Neural cell (in vitro differentiated cells): ENCODE results near the gene FMNL1. TPM values are rescaled to one million over a fixed set of nuclear protein-coding genes. Genes with fewer than 3 reads are reported as not detected.

Experiments
- H2AFZ ChIP-seq: fragments of 200-600, 300-800 bp; sonication (generic), shearing (Covaris generic); 2 replicates; pipeline ENCODE4 v1.6.0; 2014; ENCODE audit warnings: low read depth, mild to moderate bottlenecking, antibody characterized with exemption, low read length, moderate library complexity
- H3F3A ChIP-seq: fragments of 200-600 bp; shearing (Covaris generic); 2 replicates; pipeline ENCODE4 v1.6.1; 2016; ENCODE audit warnings: mild to moderate bottlenecking, moderate library complexity, mixed read lengths, antibody characterized with exemption, low read length; ENCODE audit not compliant: insufficient read depth, poor library complexity, severe bottlenecking
- H3K27ac ChIP-seq: fragments of 200-600, 300-800 bp; sonication (generic), shearing (Covaris generic); 2 replicates; pipeline ENCODE4 v1.5.1; 2014; ENCODE audit warnings: mild to moderate bottlenecking, low read length, moderate library complexity
- H3K27me3 ChIP-seq: fragments of 300-800, 200-600 bp; sonication (generic), shearing (Covaris generic); 2 replicates; pipeline ENCODE4 v1.6.0; 2014; ENCODE audit warnings: mild to moderate bottlenecking, low read depth, low read length, moderate library complexity; ENCODE audit not compliant: insufficient read depth
- H3K36me3 ChIP-seq: fragments of 300-800, 200-600 bp; sonication (generic), shearing (Covaris generic); 2 replicates; pipeline ENCODE4 v1.5.1; 2014; ENCODE audit warnings: mild to moderate bottlenecking, antibody characterized with exemption, low read length, moderate library complexity; ENCODE audit not compliant: insufficient read depth
- H3K4me2 ChIP-seq: fragments of 300-800, 200-600 bp; sonication (generic), shearing (Covaris generic); 2 replicates; pipeline ENCODE4 v1.6.0; 2014; ENCODE audit warnings: mild to moderate bottlenecking, low read length
- H3K4me3 ChIP-seq: fragments of 300-800, 200-600 bp; sonication (generic), shearing (Covaris generic); 2 replicates; pipeline ENCODE4 v1.5.1; 2014; ENCODE audit warnings: mild to moderate bottlenecking, low read length, moderate library complexity
- H3K79me2 ChIP-seq: fragments of 200-600 bp; shearing (Covaris generic); replicated peaks from 2 replicates; pipeline ENCODE4 v1.6.0; 2014; ENCODE audit warnings: mild to moderate bottlenecking, low read length, moderate library complexity; ENCODE audit not compliant: insufficient read depth
- H3K9ac ChIP-seq: fragments of 300-800, 200-600 bp; sonication (generic), shearing (Covaris generic); 2 replicates; pipeline ENCODE4 v1.6.1; 2016; ENCODE audit warnings: mild to moderate bottlenecking, low read length, mixed read lengths
- H3K9me2 ChIP-seq: fragments of 200-600 bp; shearing (Covaris generic); 2 replicates; pipeline ENCODE4 v1.6.1; 2016; ENCODE audit warnings: mild to moderate bottlenecking, low read length, mixed read lengths; ENCODE audit not compliant: insufficient read depth
- H3K9me3 ChIP-seq: fragments of 200-600, 300-800 bp; sonication (generic), shearing (Covaris generic); 2 replicates; pipeline ENCODE4 v1.6.1; 2016; ENCODE audit warnings: mild to moderate bottlenecking, mixed run types, low read length, moderate library complexity, mixed read lengths
- H4K20me1 ChIP-seq: fragments of 200-600 bp; shearing (Covaris generic); 2 replicates; pipeline ENCODE4 v1.6.1; 2016; ENCODE audit warnings: mild to moderate bottlenecking, mixed run types; ENCODE audit not compliant: insufficient read depth
- CTCF ChIP-seq: fragments of 450-650 bp; IDR thresholded peaks from 2 replicates; pipeline ENCODE4 v1.5.1; 2014; ENCODE audit warnings: antibody characterized with exemption, mild to moderate bottlenecking, moderate library complexity; ENCODE audit not compliant: poor library complexity, severe bottlenecking
- EP300 ChIP-seq: fragments of 450-650 bp; conservative IDR thresholded peaks from 2 replicates; pipeline ENCODE4 v1.6.1; 2014; ENCODE audit warnings: antibody characterized with exemption, mild to moderate bottlenecking, moderate library complexity; ENCODE audit not compliant: poor library complexity, severe bottlenecking
- EZH2 ChIP-seq: fragments of 200-600, 300-800 bp; shearing (Covaris generic), sonication (generic); IDR thresholded peaks from 2 replicates; pipeline ENCODE4 v1.6.1; 2014; ENCODE audit warnings: antibody characterized with exemption, low read length, borderline replicate concordance, mild to moderate bottlenecking; ENCODE audit not compliant: insufficient read depth, poor library complexity, severe bottlenecking
- MXI1 ChIP-seq: fragments of 450-650 bp; conservative IDR thresholded peaks from 2 replicates; pipeline ENCODE4 v1.6.1; 2014; ENCODE audit warnings: antibody characterized with exemption, mild to moderate bottlenecking; ENCODE audit not compliant: poor library complexity, severe bottlenecking
- POLR2AphosphoS5 ChIP-seq: IDR thresholded peaks from 2 replicates; pipeline ENCODE4 v1.6.1; 2012
- RAD21 ChIP-seq: fragments of 450-650 bp; conservative IDR thresholded peaks from 2 replicates; pipeline ENCODE4 v1.6.1; 2014; ENCODE audit warnings: antibody characterized with exemption, mild to moderate bottlenecking, moderate library complexity
- SMC3 ChIP-seq: fragments of 450-650 bp; conservative IDR thresholded peaks from 2 replicates; pipeline ENCODE4 v1.6.1; 2014; ENCODE audit warnings: antibody characterized with exemption, mild to moderate bottlenecking, moderate library complexity; ENCODE audit not compliant: poor library complexity
- TAF1 ChIP-seq: IDR thresholded peaks from 2 replicates; pipeline ENCODE4 v1.6.1; 2012; ENCODE audit warnings: low read depth
- polyA plus RNA-seq: library from polyadenylated mRNA; depleted of rRNA; stranded (reverse); fragments of >200 nt; gene quantifications from 2 replicates; pipeline ENCODE4 v1.2.3, GENCODE V29; 2014
- TF ChIP-seq, protein P1 (sequence below): IDR thresholded peaks from 2 replicates; pipeline ENCODE4 v1.6.1; 2012; ENCODE audit warnings: borderline replicate concordance

FMNL1 gene
- polyA plus RNA-seq, 1 donor from 2014 or later: 5.6 TPM

DNA sequence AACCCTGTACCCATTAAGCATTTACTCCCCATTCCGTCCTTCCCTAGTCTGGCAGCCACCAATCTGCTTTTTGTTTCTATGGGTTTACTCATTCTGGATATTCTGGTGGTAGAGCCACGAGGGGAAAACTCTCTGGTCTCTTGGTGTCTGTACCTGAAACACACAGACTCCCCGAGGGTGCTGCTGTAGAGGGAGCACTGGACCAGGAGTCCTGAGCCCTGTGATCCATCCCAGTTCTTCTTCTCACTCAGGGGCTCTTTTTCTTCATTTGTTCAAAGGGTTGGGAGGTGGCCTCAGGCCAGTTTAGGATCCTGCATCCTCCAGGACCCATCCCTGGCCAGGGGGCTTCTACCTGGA lies 45.9 kb upstream of the FMNL1 start:
- no peak overlapping the region for H3K4me3 ChIP-seq
- no peak overlapping the region for H3K27ac ChIP-seq
- no peaks in the 10 kb centered on the region for H3K36me3 ChIP-seq
- no peak overlapping the region for H2AFZ ChIP-seq
- no peaks in the 10 kb centered on the region for H3K27me3 ChIP-seq
- no peaks in the 10 kb centered on the region for H3F3A ChIP-seq
- H3K9me2 ChIP-seq: no peaks in the 10 kb centered on the region
- no peaks in the 10 kb centered on the region for H3K9me3 ChIP-seq
- no peaks in the 10 kb centered on the region for H4K20me1 ChIP-seq
- no peak overlapping the region for H3K4me2 ChIP-seq
- H3K9ac ChIP-seq: no peak overlapping the region
- no peak for TF ChIP-seq MXI1
- no peaks in the 10 kb centered on the region for H3K79me2 ChIP-seq

- H3F3A ChIP-seq: no peaks in the 10 kb centered on the region
- no peaks in the 10 kb centered on the region for H3K79me2 ChIP-seq
- H3K4me2 ChIP-seq: no peak overlapping the region
- no peak overlapping the region for H2AFZ ChIP-seq
- H3K4me3 ChIP-seq: no peak overlapping the region
- no peaks in the 10 kb centered on the region for H3K9me3 ChIP-seq
- H3K36me3 ChIP-seq: no peaks in the 10 kb centered on the region
- no peak overlapping the region for H3K27ac ChIP-seq
- TF ChIP-seq CTCF: no peak
- TF ChIP-seq RAD21: no peak
- no peak for TF ChIP-seq TAF1
- no peak for TF ChIP-seq EP300
- TF ChIP-seq MXI1: no peak
- TF ChIP-seq, protein P1, sequence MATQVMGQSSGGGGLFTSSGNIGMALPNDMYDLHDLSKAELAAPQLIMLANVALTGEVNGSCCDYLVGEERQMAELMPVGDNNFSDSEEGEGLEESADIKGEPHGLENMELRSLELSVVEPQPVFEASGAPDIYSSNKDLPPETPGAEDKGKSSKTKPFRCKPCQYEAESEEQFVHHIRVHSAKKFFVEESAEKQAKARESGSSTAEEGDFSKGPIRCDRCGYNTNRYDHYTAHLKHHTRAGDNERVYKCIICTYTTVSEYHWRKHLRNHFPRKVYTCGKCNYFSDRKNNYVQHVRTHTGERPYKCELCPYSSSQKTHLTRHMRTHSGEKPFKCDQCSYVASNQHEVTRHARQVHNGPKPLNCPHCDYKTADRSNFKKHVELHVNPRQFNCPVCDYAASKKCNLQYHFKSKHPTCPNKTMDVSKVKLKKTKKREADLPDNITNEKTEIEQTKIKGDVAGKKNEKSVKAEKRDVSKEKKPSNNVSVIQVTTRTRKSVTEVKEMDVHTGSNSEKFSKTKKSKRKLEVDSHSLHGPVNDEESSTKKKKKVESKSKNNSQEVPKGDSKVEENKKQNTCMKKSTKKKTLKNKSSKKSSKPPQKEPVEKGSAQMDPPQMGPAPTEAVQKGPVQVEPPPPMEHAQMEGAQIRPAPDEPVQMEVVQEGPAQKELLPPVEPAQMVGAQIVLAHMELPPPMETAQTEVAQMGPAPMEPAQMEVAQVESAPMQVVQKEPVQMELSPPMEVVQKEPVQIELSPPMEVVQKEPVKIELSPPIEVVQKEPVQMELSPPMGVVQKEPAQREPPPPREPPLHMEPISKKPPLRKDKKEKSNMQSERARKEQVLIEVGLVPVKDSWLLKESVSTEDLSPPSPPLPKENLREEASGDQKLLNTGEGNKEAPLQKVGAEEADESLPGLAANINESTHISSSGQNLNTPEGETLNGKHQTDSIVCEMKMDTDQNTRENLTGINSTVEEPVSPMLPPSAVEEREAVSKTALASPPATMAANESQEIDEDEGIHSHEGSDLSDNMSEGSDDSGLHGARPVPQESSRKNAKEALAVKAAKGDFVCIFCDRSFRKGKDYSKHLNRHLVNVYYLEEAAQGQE: no peak
- TF ChIP-seq SMC3: no peak
- no peaks in the 10 kb centered on the region for H4K20me1 ChIP-seq
- no peaks in the 10 kb centered on the region for H3K9me2 ChIP-seq
- no peaks in the 10 kb centered on the region for H3K27me3 ChIP-seq
- no peak overlapping the region for H3K9ac ChIP-seq
Measured at GRCh38 chr17:45177563-45177962, 44.1 kb upstream of the FMNL1 start.

DNA sequence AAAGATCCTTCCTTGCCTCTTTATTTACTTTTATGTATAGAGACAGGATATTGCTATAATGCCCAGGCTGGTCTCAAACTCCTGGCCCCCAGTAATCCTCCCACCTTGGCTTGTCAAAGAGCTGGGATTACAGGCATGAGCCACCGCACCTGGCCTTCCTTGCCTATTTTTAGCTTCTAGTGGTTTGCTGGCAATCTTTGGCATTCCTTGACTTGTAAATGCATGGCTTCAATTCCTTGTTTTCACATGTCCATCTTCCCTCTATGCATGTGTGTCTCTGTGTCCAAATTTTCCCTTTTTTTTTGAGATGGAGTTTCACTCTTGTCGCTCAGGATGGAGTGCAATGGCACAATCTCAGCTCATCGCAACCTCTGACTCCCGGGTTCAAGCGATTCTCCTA lies 37.5 kb upstream of the FMNL1 start:
- Histone ChIP-seq H3K9me2 (no peaks in the 10 kb centered on the region), H2AFZ (no peak overlapping the region)
- TF ChIP-seq SMC3: no peak
- no peak for TF ChIP-seq CTCF
- TF ChIP-seq MXI1: no peak
- TF ChIP-seq EP300: no peak
- no peak for TF ChIP-seq RAD21
- no peak for TF ChIP-seq TAF1
- TF ChIP-seq, protein P1: no peak
- TF ChIP-seq EZH2: no peak
- no peak for TF ChIP-seq POLR2AphosphoS5

More for the DNA sequence above, 37.5 kb upstream of the FMNL1 start:
- Histone ChIP-seq H3K4me2 (no peak overlapping the region), H3K27ac (no peak overlapping the region), H3K36me3 (no peaks in the 10 kb centered on the region), H3F3A (no peaks in the 10 kb centered on the region), H3K9ac (no peak overlapping the region), H4K20me1 (no peaks in the 10 kb centered on the region), H3K27me3 (no peaks in the 10 kb centered on the region), H3K9me3 (no peaks in the 10 kb centered on the region), H3K4me3 (no peak overlapping the region), H3K79me2 (no peaks in the 10 kb centered on the region)
